ENCODE measurements around the gene RUNX1.

Gene RUNX1

GRCh38 chr21:34877485-34878128 is 171.5 kb downstream of the RUNX1 start:
- no peak for DNase-seq

- DNase-seq, result no peak
These were observed 173.3 kb downstream of the RUNX1 start for GRCh38 chr21:34875830-34876229.

GRCh38 chr21:34874684-34875513 is 174.2 kb downstream of the RUNX1 start:
- DNase-seq, result no peak

- DNase-seq, result no peak
These were observed 177.8 kb downstream of the RUNX1 start for GRCh38 chr21:34871026-34871908.

- DNase-seq, result no peak
These were observed 178.9 kb downstream of the RUNX1 start for GRCh38 chr21:34870246-34870645.

- DNase-seq, result no peak
These were observed 179.6 kb downstream of the RUNX1 start for GRCh38 chr21:34869545-34869944.

GRCh38 chr21:34867785-34868184 is 181.3 kb downstream of the RUNX1 start:
- DNase-seq, result no peak

- peak; percentile 88 to 96 for DNase-seq
These were observed 183.5 kb downstream of the RUNX1 start for GRCh38 chr21:34865400-34866241.

- DNase-seq, result no peak
These were observed 184.5 kb downstream of the RUNX1 start for GRCh38 chr21:34864370-34865149.

GRCh38 chr21:34862951-34863350 is 186.2 kb downstream of the RUNX1 start:
- DNase-seq, result no peak

GRCh38 chr21:34861258-34861657 is 187.8 kb downstream of the RUNX1 start:
- DNase-seq, result no peak

GRCh38 chr21:34859976-34860653 is 189.0 kb downstream of the RUNX1 start:
- no peak for DNase-seq

- DNase-seq, result no peak
These were observed 190.5 kb downstream of the RUNX1 start for GRCh38 chr21:34858559-34858958.

GRCh38 chr21:34857874-34858273 is 191.2 kb downstream of the RUNX1 start:
- no peak for DNase-seq

GRCh38 chr21:34857122-34857713 is 191.9 kb downstream of the RUNX1 start:
- no peak for DNase-seq

GRCh38 chr21:34852448-34852847 is 196.7 kb downstream of the RUNX1 start:
- peak in 1 of 2 donors; percentile 49 for DNase-seq

- DNase-seq, result no peak
These were observed 198.9 kb downstream of the RUNX1 start for GRCh38 chr21:34850166-34850690.

GRCh38 chr21:34846601-34847112 is 202.4 kb downstream of the RUNX1 start:
- no peak for DNase-seq

GRCh38 chr21:34845521-34846451 is 203.3 kb downstream of the RUNX1 start:
- DNase-seq, result peak in 1 of 2 donors; percentile 41
